Subcutaneous adipose tissue (tissue), 4 donors: ENCODE data around the gene ANKRD10. TPM values are rescaled to one million over a fixed set of nuclear protein-coding genes. Genes with fewer than 3 reads are reported as not detected.

Source experiments
- CTCF ChIP-seq: fragments of 450-650 bp; IDR thresholded peaks from one replicate; pipeline ENCODE4 v1.5.1; 2016; ENCODE audit warnings: low read depth, mild to moderate bottlenecking, control low read depth, antibody characterized with exemption, moderate library complexity
- total RNA-seq, 4 donors: library from RNA; depleted of rRNA; stranded (reverse); fragments of >200 nt; gene quantifications; one replicate each; pipeline ENCODE4 v1.1.0, GENCODE V29; 2016

The ANKRD10 gene
- total RNA-seq, 4 donors from 2014 or later: 118 to 170 (median 135) TPM

DNA sequence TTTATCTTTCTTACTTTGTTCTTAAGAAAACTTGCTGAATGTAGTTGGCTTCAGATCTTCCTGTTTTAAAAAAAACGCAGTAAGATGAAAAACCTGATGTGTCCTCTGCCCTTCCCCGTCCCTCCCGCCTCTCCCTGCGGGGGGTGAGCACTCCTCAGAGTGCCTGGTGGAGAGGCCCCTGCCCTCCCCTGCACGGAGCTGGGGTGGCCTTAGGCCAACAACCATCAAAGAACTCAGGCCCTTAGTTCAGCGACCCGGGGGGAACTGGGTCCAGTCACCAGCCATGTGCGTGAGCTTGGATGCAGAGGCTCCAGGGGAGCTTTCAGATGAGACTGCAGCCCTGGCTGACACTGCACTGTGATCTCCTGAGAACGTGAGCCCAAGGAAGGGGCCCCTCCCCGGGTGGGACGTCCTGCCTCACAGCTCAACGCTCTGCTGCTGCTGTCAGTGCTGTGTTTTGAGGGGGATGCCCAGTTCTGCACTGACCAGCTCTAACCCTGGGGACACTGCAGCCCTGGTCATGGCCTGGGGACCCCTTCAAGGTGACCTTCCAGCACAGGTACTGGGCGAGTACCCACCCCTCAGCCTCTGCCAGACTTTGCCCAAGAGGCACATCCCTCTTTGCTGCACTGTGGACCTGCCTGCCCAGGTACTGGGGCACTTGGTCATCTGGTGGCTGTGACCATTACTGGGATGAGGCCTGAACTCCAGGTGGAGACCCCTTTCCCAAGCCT is 42.7 kb downstream of the ANKRD10 start:
- no peak for TF ChIP-seq CTCF

GRCh38 chr13:110869805-110870706 is 44.8 kb downstream of the ANKRD10 start:
- TF ChIP-seq CTCF: no peak

DNA sequence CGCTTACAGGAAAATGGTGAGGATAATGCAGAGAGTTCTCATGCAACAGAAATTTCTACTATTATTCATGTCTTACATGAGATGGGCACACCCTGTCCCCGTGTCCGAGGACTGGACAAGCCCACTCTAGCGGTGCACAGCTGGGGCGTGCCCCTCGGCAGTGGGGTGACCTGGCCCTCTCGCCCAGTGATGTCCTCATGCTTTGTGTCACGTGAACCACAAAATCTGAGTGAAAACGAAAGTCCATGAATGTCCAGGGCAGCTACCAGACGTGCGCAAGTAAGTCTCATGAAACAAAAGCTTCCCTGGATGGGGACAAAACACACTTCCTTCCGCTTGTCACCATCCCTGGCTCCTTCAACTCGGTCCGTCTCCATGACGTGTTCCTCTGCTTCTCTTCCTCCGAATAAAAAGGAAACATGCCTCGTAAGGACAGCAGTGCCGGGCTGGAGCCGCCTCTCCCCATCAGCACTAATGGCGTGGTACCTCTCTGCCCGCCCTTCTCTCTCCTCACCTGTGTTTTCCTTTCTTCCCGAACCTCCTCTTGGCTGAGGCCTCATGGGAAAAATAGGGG is 45.6 kb downstream of the ANKRD10 start:
- TF ChIP-seq CTCF: no peak

GRCh38 chr13:110868720-110869119 is 46.1 kb downstream of the ANKRD10 start:
- TF ChIP-seq CTCF: no peak

- TF ChIP-seq CTCF: no peak
Observed at GRCh38 chr13:110867380-110867779, 47.5 kb downstream of the ANKRD10 start.

GRCh38 chr13:110866491-110867170 is 48.2 kb downstream of the ANKRD10 start:
- TF ChIP-seq CTCF: no peak

DNA sequence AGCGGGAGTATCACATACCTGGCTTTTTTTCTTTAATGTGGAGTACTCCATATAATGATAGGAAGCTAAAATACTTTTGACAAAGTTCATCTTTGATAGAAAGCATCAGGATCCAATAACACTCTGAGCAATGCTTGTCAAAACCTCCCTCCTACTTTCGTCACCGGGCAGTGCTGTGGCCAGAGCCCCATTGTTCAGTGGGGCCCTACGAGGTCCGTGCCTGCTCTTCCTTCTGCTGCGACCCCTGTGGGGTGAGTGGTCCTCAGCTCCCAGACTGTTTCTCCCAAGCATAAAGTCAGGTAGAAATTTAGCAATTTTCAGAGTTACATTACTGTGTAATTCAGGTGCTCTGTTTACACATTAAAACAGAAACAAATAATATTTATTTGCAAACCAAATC is 51.2 kb downstream of the ANKRD10 start:
- TF ChIP-seq CTCF: no peak
